ENCODE results near the gene AKR1C4.
"Not testable (repeated sequence)": the region's sequence is repeated elsewhere in the genome, so short reads cannot be mapped to it uniquely, and the experiment has no call there.

AKR1C4 gene

GRCh38 chr10:5155951-5156350 lies 40.7 kb upstream of the AKR1C4 start:
- no peak overlapping the region for H3K4me3 ChIP-seq (ENCODE audit: low read depth, low read length)
- DNase-seq (ENCODE audit: low read depth): no peak
- in situ Hi-C loops (cut with HindIII; ENCODE audit: low sequenced_read_pairs): no loop called here
- no peak for TF ChIP-seq CTCF (IDR thresholded peaks at IDR 0.05; ENCODE audit: low read depth, low read length, missing control alignments)

GRCh38 chr10:5157501-5157900 lies 39.1 kb upstream of the AKR1C4 start:
- TF ChIP-seq CTCF (IDR thresholded peaks at IDR 0.05; ENCODE audit: low read depth, low read length, missing control alignments): no peak
- in situ Hi-C loops (cut with HindIII; ENCODE audit: low sequenced_read_pairs): no loop called here
- DNase-seq (ENCODE audit: low read depth): no peak
- no peak overlapping the region for H3K4me3 ChIP-seq (ENCODE audit: low read depth, low read length)

GRCh38 chr10:5159126-5159525 lies 37.5 kb upstream of the AKR1C4 start:
- in situ Hi-C loops (cut with HindIII; ENCODE audit: low sequenced_read_pairs): no loop called here
- H3K4me3 ChIP-seq (ENCODE audit: low read depth, low read length): no peak overlapping the region
- no peak for DNase-seq (ENCODE audit: low read depth)
- no peak for TF ChIP-seq CTCF (IDR thresholded peaks at IDR 0.05; ENCODE audit: low read depth, low read length, missing control alignments)

- TF ChIP-seq CTCF (IDR thresholded peaks at IDR 0.05; ENCODE audit: low read depth, low read length, missing control alignments): no peak
- no peak overlapping the region for H3K4me3 ChIP-seq (ENCODE audit: low read depth, low read length)
- in situ Hi-C loops (cut with HindIII; ENCODE audit: low sequenced_read_pairs): no loop called here
- no peak for DNase-seq (ENCODE audit: low read depth)
These were observed 33.1 kb upstream of the AKR1C4 start for GRCh38 chr10:5163487-5163886.

- TF ChIP-seq CTCF (IDR thresholded peaks at IDR 0.05; ENCODE audit: low read depth, low read length, missing control alignments): no peak
- no peak for DNase-seq (ENCODE audit: low read depth)
- H3K4me3 ChIP-seq (ENCODE audit: low read depth, low read length): no peak overlapping the region
- in situ Hi-C loops (cut with HindIII; ENCODE audit: low sequenced_read_pairs): no loop called here
These were observed 30.9 kb upstream of the AKR1C4 start for GRCh38 chr10:5165738-5166137.

GRCh38 chr10:5168897-5169420 lies 27.7 kb upstream of the AKR1C4 start:
- TF ChIP-seq CTCF (IDR thresholded peaks at IDR 0.05; ENCODE audit: low read depth, low read length, missing control alignments): no peak
- no peak overlapping the region for H3K4me3 ChIP-seq (ENCODE audit: low read depth, low read length)
- DNase-seq (ENCODE audit: low read depth): no peak
- in situ Hi-C loops (cut with HindIII; ENCODE audit: low sequenced_read_pairs): no loop called here

- in situ Hi-C loops (cut with HindIII; ENCODE audit: low sequenced_read_pairs); H3K4me3 ChIP-seq (ENCODE audit: low read depth, low read length); DNase-seq (ENCODE audit: low read depth): not testable (repeated sequence)
These were observed 21.1 kb upstream of the AKR1C4 start for GRCh38 chr10:5175581-5175980.

- H3K4me3 ChIP-seq (ENCODE audit: low read depth, low read length); DNase-seq (ENCODE audit: low read depth); in situ Hi-C loops (cut with HindIII; ENCODE audit: low sequenced_read_pairs): not testable (repeated sequence)
These were observed 16.1 kb upstream of the AKR1C4 start for GRCh38 chr10:5180503-5180902.

Data from astrocyte of the cerebellum (primary cell).